ENCODE results near the gene TRIM34. TPM values are rescaled to one million over a fixed set of nuclear protein-coding genes. Genes with fewer than 3 reads are reported as not detected.
"Not testable (repeated sequence)": the region's sequence is repeated elsewhere in the genome, so short reads cannot be mapped to it uniquely, and the experiment has no call there.

The TRIM34 gene
- total and polyA plus RNA-seq, 12 donors = 5.0 to 22.1 (median 11.0) TPM

DNA sequence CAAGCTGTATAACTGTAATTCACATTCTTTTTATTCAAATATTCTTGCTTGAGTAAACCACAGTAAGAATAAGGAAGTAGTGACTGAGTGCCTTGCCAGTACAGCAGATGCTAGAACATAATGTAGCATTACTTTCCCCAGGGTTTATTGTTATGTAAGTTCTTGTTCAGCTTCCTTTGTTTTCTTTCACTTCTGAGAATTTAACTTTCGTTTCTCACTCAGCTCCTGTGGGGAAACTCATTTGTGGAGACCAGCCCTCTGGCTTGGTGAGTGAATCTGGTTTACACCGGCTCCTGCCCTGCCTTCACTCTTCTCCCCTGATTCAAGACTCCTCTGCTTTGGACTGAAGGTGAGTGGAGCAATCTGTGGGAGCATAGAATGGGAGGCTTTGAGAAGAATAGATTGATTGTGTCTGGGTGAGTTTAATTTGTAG, 64.8 kb downstream of the TRIM34 start, which contains the start of gene TRIM22:
TRIM22 (plus strand) TSS at position 240 of the 433 bp plus-strand sequence. CDS start 6,443 bp downstream, outside the sequence.
- Histone ChIP-seq H3K36me3 (replicated peaks in 1 of 2) (no peaks in the 10 kb centered on the region), H3K9me3 (replicated peaks in 1 of 3) (no peaks in the 10 kb centered on the region), H3K27ac (peak within 1 kb of the TSS; percentile 51 to 86 (median 81)), H3K27me3 (no peaks in the 10 kb centered on the region), H3K4me3 (peak within 1 kb of the TSS in 2 of 4 donors; percentile 22 to 46), H3K4me1 (replicated peaks in 1 of 2) (peaks cover 0 to 17% of the 10 kb centered on the region in 2 donors)
- intact Hi-C loops (cut with DNase I) = no loop called here
- DNase-seq = peak in 3 of 7 donors; percentile 17 to 35 (median 34)
- WGBS, 4 donors = 26 to 36% (median 29%) methylated on average over 2 of the region's 2 CpGs
- no peak for TF ChIP-seq POLR2A (IDR thresholded peaks at IDR 0.05)
- TF ChIP-seq, protein P1, sequence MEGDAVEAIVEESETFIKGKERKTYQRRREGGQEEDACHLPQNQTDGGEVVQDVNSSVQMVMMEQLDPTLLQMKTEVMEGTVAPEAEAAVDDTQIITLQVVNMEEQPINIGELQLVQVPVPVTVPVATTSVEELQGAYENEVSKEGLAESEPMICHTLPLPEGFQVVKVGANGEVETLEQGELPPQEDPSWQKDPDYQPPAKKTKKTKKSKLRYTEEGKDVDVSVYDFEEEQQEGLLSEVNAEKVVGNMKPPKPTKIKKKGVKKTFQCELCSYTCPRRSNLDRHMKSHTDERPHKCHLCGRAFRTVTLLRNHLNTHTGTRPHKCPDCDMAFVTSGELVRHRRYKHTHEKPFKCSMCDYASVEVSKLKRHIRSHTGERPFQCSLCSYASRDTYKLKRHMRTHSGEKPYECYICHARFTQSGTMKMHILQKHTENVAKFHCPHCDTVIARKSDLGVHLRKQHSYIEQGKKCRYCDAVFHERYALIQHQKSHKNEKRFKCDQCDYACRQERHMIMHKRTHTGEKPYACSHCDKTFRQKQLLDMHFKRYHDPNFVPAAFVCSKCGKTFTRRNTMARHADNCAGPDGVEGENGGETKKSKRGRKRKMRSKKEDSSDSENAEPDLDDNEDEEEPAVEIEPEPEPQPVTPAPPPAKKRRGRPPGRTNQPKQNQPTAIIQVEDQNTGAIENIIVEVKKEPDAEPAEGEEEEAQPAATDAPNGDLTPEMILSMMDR (IDR thresholded peaks at IDR 0.05) = no peak

DNA sequence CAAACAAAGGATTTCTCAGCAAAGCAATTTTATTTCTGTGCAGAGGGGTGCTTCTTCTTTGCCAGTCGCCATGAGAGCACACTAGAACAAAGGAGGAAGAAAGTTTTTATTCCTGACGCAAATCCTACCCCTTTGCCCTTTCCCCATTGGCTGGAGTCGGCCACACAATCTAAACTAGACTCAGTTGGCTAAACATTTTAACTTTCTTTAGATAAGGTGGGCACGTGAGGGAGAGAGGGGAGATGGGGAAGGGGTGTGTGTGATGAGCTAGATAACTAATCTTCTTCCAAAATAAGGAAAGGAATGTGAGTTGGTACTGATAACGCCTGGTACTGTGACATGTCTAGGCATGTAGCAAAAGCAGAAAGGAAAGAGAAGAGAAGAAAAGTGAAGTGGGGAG, 65.4 kb downstream of the TRIM34 start:
- intact Hi-C loops (cut with DNase I) = no loop called here
- H3K9me3 ChIP-seq (replicated peaks in 1 of 3) = no peaks in the 10 kb centered on the region
- no peak for DNase-seq
- TF ChIP-seq, protein P1 (IDR thresholded peaks at IDR 0.05) = no peak
- no peak for TF ChIP-seq POLR2A (IDR thresholded peaks at IDR 0.05)
- peaks cover 0 to 15% of the 10 kb centered on the region in 2 donors for H3K4me1 ChIP-seq (replicated peaks in 1 of 2)
- 38 to 48% (median 43%) methylated on average over 5 of the region's 5 CpGs for WGBS, 4 donors
- peak overlapping the region; percentile 51 to 86 (median 81) for H3K27ac ChIP-seq
- H3K4me3 ChIP-seq = peak overlapping the region in 2 of 4 donors; percentile 22 to 46
- no peaks in the 10 kb centered on the region for H3K27me3 ChIP-seq
- H3K36me3 ChIP-seq (replicated peaks in 1 of 2) = no peaks in the 10 kb centered on the region

DNA sequence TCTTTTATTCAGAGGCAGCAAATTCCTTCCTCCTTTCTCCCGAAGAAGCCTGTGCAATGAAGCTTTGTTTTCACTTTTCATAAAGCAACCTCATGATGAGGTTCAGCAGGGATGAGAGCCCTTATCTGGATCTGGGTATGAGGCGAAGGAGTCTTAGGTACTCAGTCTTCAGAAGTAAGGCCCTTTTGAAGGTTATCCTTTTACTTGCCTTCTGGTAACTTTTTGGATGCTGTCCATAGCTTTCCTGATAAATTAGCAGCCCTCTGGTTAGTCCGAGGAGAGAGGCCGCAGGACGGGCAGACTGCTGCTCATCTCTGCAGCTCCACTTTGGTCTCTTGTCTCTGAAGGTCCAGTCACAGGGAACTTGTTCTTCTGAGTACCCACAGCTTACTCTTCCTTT, 65.9 kb downstream of the TRIM34 start:
- no peak for DNase-seq
- WGBS, 4 donors = 33 to 42% (median 38%) methylated on average over 5 of the region's 5 CpGs
- no peaks in the 10 kb centered on the region for H3K36me3 ChIP-seq (replicated peaks in 1 of 2)
- TF ChIP-seq, protein P1 (IDR thresholded peaks at IDR 0.05) = no peak
- no peak for TF ChIP-seq POLR2A (IDR thresholded peaks at IDR 0.05)
- H3K9me3 ChIP-seq (replicated peaks in 1 of 3) = no peaks in the 10 kb centered on the region
- peak overlapping the region in 4 of 5 donors; percentile 32 to 84 (median 74) for H3K27ac ChIP-seq
- H3K27me3 ChIP-seq = no peaks in the 10 kb centered on the region
- peaks cover 0 to 13% of the 10 kb centered on the region in 2 donors for H3K4me1 ChIP-seq (replicated peaks in 1 of 2)
- intact Hi-C loops (cut with DNase I) = no loop called here
- H3K4me3 ChIP-seq = peak overlapping the region in 2 of 4 donors; percentile 8 to 46

DNA sequence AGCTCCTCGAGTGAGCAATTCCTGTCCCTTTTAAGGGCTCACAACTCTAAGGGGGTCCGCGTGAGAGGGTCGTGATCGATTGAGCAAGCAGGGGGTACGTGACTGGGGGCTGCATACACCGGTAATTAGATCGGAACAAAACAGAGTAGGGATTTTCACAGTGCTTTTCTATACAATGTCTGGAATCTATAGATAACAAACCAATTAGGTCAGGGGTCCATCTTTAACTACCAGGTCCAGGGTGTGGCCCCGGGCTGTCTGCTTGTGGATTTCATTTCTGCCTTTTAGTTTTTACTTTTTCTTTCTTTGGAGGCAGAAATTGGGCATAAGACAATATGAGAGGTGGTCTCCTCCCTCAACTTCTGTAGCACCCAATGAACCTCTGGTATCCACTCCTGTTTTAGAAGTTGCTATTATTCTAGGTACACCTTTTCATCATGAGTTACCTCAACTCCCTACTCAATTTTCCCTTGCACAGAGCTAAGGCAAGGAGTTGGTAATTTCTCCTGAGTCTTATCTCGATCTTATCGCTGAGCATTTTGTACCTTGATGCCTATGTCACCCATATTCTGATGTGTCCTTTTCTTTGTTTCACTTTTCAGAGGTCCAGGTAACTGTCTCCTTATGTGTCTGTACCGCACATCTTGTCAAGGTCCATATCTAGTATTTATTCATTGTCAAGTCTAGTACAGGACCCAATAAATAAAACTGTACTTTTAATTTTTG, 66.6 kb downstream of the TRIM34 start:
- 59 to 72% (median 64%) methylated on average over 12 of the region's 12 CpGs for WGBS, 4 donors
- H3K4me1 ChIP-seq (replicated peaks in 1 of 2) = peaks cover 0 to 13% of the 10 kb centered on the region in 2 donors
- peak overlapping the region in 1 of 4 donors; percentile 46 for H3K4me3 ChIP-seq
- intact Hi-C loops (cut with DNase I); H3K36me3 ChIP-seq (replicated peaks in 1 of 2); H3K27me3 ChIP-seq; DNase-seq; H3K9me3 ChIP-seq (replicated peaks in 1 of 3): not testable (repeated sequence)
- H3K27ac ChIP-seq = peak overlapping the region in 3 of 5 donors; percentile 67 to 84 (median 81)

Data from adrenal gland (tissue), 12 donors.